ENCODE results near the gene NFIA. TPM values are rescaled to one million over a fixed set of nuclear protein-coding genes. Genes with fewer than 3 reads are reported as not detected.

Gene NFIA
- total RNA-seq, 1 experiment from 2014 or later: 0.35 TPM

GRCh38 chr1:61287734-61288133 lies 205.4 kb downstream of the NFIA start:
- Histone ChIP-seq H2BK12ac (ENCODE audit: insufficient read length, low read depth, low read length) (no peak overlapping the region), H3K9ac (ENCODE audit: extremely low read depth, insufficient read length, low read length) (no peak overlapping the region), H2AFZ (ENCODE audit: low read length) (no peak overlapping the region), H4K8ac (replicated peaks; ENCODE audit: insufficient read length, low read depth, low read length) (no peak overlapping the region), H3T11ph (ENCODE audit: low read length) (no peak overlapping the region), H3K4ac (ENCODE audit: low read depth, low read length) (no peak overlapping the region), H4K20me1 (ENCODE audit: control insufficient read depth, insufficient read depth, insufficient read length) (no peaks in the 10 kb centered on the region), H3K14ac (ENCODE audit: insufficient read depth, low read length) (no peak overlapping the region), H4K5ac (ENCODE audit: insufficient read length, low read depth, low read length) (no peak overlapping the region), H2BK15ac (ENCODE audit: low read depth, low read length) (no peak overlapping the region), H3K56ac (ENCODE audit: insufficient read length, low read depth, low read length) (no peak overlapping the region), H3K9me3 (ENCODE audit: control insufficient read depth, low read depth, low read length) (no peaks in the 10 kb centered on the region), H2BK5ac (ENCODE audit: insufficient read length, low read length) (no peak overlapping the region), H3K23ac (ENCODE audit: insufficient read length, low read depth, low read length) (no peak overlapping the region), H3K79me2 (ENCODE audit: insufficient read depth, low read length) (no peaks in the 10 kb centered on the region), H4K91ac (ENCODE audit: insufficient read length, low read depth, low read length) (no peak overlapping the region), H3K4me1 (ENCODE audit: insufficient read depth, low read length) (peaks cover 7% of the 10 kb centered on the region), H3K79me1 (ENCODE audit: insufficient read depth, low read depth, low read length, poor library complexity, severe bottlenecking) (no peaks in the 10 kb centered on the region), H3K23me2 (ENCODE audit: insufficient read length, low read depth, low read length, poor library complexity, severe bottlenecking) (no peaks in the 10 kb centered on the region), H3K27ac (ENCODE audit: insufficient read length, low read depth, low read length) (no peak overlapping the region), H3K27me3 (ENCODE audit: insufficient read depth, low read length) (no peaks in the 10 kb centered on the region), H2AK5ac (ENCODE audit: insufficient read length, low read length) (no peak overlapping the region), H2BK20ac (ENCODE audit: low read depth, low read length, poor library complexity, severe bottlenecking) (no peak overlapping the region), H2BK120ac (ENCODE audit: low read depth, low read length, poor library complexity, severe bottlenecking) (no peak overlapping the region), H3K4me2 (ENCODE audit: insufficient read depth, insufficient read length, low read length) (no peak overlapping the region), H3K18ac (ENCODE audit: insufficient read length, low read depth, low read length) (no peak overlapping the region)
- Mint-ChIP-seq H3K4me1 (peaks cover 47 to 53% of the 10 kb centered on the region in 2 experiments), H3K27me3 (ENCODE audit: low read depth) (no peaks in the 10 kb centered on the region; the same call in 1 of the 2 replicates), H3K36me3 (ENCODE audit: insufficient read depth in 1 of 3, low read depth in 3 of 3) (no peaks in the 10 kb centered on the region), H3K9me3 (no peaks in the 10 kb centered on the region; a peak in 1 of 5 replicates), H3K4me3 (no peak overlapping the region), H3K27ac (no peak overlapping the region)
- no peak for TF ChIP-seq CTCF (conservative IDR thresholded peaks at IDR 0.05)
- WGBS (ENCODE audit: extremely low coverage, insufficient read length, low lambda C conversion rate): no CpG with 5 or more reads among the region's 2 CpGs
- no peak for DNase-seq

All from H9 (cell line).